Kidney (tissue), 14 donors: ENCODE measurements around the gene CD200R1L. TPM values are rescaled to one million over a fixed set of nuclear protein-coding genes. Genes with fewer than 3 reads are reported as not detected.
A peak's percentile ranks its signal among the peaks of the same experiment; 100 is the strongest.

Source experiments
- DNase-seq, 5 donors: peaks; one replicate each; pipeline ENCODE4 v3.0.0-alpha.2; 2013 to 2020
- FAIRE-seq: peaks from 2 replicates; lab custom pipeline; 2012; peaks lifted over from hg19 to GRCh38; lab: Jason Lieb, UNC
- H3K27ac ChIP-seq, 2 donors: one replicate each; pipeline ENCODE4 v1.7.0; 2013; ENCODE audit warnings: low read depth in 2 of 2, low read length in 2 of 2, inconsistent platforms in 1 of 2
- H3K27me3 ChIP-seq: one replicate; pipeline ENCODE4 v1.7.1; 2013; ENCODE audit warnings: low read length, inconsistent platforms; ENCODE audit not compliant: control insufficient read depth, insufficient read depth
- H3K36me3 ChIP-seq, 3 donors: one replicate each; pipeline versions ENCODE4 v1.7.0 to v1.7.1; 2013; ENCODE audit warnings: low read length in 3 of 3, control low read depth in 1 of 3, inconsistent platforms in 1 of 3; ENCODE audit not compliant: insufficient read depth in 3 of 3, control insufficient read depth in 2 of 3
- H3K4me1 ChIP-seq, 3 donors: one replicate each; pipeline versions ENCODE4 v1.7.0 to v1.7.1; 2013; ENCODE audit warnings: low read length in 3 of 3, inconsistent platforms in 1 of 3, low read depth in 1 of 3; ENCODE audit not compliant: control insufficient read depth in 2 of 3, insufficient read depth in 2 of 3
- H3K4me3 ChIP-seq, 3 donors: one replicate each; pipeline versions ENCODE4 v1.7.0 to v1.8.1; 2013; ENCODE audit warnings: low read length in 3 of 3, control low read depth in 1 of 3, inconsistent platforms in 1 of 3
- H3K9ac ChIP-seq, 3 donors: one replicate each; pipeline versions ENCODE4 v1.7.0 to v1.7.1; 2013; ENCODE audit warnings: low read length in 3 of 3, control low read depth in 1 of 3, inconsistent platforms in 1 of 3
- H3K9me3 ChIP-seq, 3 donors: one replicate each; pipeline versions ENCODE4 v1.7.0 to v1.7.1; 2013; ENCODE audit warnings: low read length in 3 of 3, control low read depth in 1 of 3, inconsistent platforms in 1 of 3; ENCODE audit not compliant: control insufficient read depth in 2 of 3, insufficient read depth in 1 of 3
- intact Hi-C: fragments of 100-400 bp; cut with DNase I; formaldehyde crosslinking; loops from one replicate; pipeline ENCODE4 v1.11.1; 2022
- polyA plus RNA-seq: library from polyadenylated mRNA; stranded (reverse); fragments of 350-450 nt; fragmentation: Illumina TruSeq; extraction: RNeasy Lipid Tissue Mini Kit (QIAGEN cat#74804); gene quantifications from one replicate; pipeline ENCODE4 v1.2.3, GENCODE V29; 2014; ENCODE audit warnings: low read depth, low replicate concordance; ENCODE audit not compliant: insufficient read depth
- total RNA-seq: library from RNA; stranded (reverse); fragmentation: NEBNext Ultra II Directional; extraction: Animal tissue kit (Norgen Biotek cat#: 25700); gene quantifications from one replicate; pipeline ENCODE4 v1.2.1, GENCODE V29; 2021
- TF ChIP-seq, protein P1 (sequence below): IDR thresholded peaks from 3 replicates; pipeline ENCODE4 v1.5.1; 2012; ENCODE audit warnings: mild to moderate bottlenecking, moderate library complexity, borderline replicate concordance; ENCODE audit not compliant: insufficient read depth; ENCODE audit errors: extremely low read depth
- donor health status: control.
- donor health status: control.
- donor health status: control.
- donor health status: control.
- donor health status: control.
- donor health status: DM: yes; HTN: yes; CAD: no.
- donor health status: Normal renal cell carcinoma (clear cell type).

The CD200R1L gene
- total and polyA plus RNA-seq, 2 donors from 2014 or later, result not detected

DNA sequence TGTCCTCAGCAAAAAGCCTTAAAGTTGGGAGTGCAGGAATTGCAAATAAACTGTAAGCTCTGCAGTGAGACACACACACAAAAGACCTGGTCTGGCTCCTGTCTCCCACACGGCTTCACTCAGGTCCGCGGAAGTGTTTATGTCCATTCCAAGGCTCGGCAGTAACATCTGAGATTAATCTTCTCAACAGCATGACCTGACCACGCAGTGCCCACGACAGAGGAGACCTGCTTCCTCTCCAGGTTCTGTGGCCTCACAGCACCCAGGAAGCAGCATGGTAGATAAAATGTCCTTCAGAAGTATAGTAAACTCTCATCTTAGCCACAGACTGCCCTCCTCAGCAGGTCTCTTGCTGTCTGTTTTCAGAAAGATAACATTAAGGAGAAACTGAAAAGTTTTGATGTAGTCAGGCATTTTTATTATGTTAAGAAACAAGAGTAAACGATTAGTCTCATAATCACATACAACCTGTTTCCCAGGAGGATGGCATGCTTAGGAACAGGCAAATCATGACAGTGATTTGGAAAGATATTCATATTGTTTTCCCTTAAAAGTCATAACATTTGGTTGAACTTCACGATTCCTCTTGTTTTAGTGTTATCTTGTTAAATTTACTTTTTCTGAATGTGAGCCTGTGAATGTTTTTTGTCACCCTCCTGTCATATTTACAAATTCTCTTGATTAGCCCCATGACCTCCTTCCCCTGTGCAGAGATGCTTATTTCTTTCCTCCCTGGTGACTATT is 34.6 kb downstream of the CD200R1L start:
- no peaks in the 10 kb centered on the region for H3K36me3 ChIP-seq
- H3K4me1 ChIP-seq, result peaks cover 0 to 3% (median 2%) of the 10 kb centered on the region in 3 donors
- no peaks in the 10 kb centered on the region for H3K27me3 ChIP-seq
- peak in 1 of 5 donors; percentile 33 for DNase-seq
- TF ChIP-seq, protein P1, sequence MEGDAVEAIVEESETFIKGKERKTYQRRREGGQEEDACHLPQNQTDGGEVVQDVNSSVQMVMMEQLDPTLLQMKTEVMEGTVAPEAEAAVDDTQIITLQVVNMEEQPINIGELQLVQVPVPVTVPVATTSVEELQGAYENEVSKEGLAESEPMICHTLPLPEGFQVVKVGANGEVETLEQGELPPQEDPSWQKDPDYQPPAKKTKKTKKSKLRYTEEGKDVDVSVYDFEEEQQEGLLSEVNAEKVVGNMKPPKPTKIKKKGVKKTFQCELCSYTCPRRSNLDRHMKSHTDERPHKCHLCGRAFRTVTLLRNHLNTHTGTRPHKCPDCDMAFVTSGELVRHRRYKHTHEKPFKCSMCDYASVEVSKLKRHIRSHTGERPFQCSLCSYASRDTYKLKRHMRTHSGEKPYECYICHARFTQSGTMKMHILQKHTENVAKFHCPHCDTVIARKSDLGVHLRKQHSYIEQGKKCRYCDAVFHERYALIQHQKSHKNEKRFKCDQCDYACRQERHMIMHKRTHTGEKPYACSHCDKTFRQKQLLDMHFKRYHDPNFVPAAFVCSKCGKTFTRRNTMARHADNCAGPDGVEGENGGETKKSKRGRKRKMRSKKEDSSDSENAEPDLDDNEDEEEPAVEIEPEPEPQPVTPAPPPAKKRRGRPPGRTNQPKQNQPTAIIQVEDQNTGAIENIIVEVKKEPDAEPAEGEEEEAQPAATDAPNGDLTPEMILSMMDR, result no peak
- no peak for FAIRE-seq
- no peak overlapping the region for H3K9ac ChIP-seq
- no peak overlapping the region for H3K4me3 ChIP-seq
- intact Hi-C loops, result no loop called here
- H3K27ac ChIP-seq, result peak overlapping the region in 1 of 2 donors; percentile 56
- H3K9me3 ChIP-seq, result no peaks in the 10 kb centered on the region

DNA sequence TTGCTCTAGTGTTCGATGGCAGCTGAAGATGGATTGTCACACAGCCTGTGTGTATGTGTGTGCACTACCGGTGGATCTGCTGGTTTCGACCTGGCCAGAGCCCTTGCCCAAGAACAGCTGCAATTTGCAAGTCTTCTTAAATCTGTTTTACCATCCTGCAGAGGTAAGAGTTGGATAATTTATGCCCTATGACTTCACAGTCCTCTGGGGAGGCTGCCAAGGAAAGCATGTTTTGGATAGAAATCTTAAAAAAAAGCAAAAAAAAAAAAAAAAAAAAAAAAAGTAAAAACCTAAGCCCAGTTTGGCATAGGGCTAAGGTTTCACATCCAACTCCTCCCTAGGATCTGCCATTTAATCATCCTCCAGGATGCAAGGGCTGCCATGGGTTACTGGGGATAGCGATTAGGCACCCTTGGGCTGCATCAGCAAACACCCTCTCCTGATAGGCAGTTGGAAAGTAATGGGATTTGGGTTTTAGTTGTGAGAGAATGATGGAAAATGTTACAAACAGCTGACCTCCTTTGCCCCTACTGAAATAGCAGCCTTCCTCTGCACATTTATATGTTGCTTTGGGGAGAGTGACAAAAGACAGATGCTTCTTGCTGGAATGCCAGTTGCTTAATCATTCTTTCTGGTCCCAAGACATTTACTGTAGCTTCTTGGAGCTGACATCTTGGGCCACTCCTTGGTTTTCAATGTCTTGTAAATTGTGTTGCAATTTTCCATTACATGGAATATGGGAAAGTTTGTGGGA is 35.4 kb downstream of the CD200R1L start:
- Histone ChIP-seq H3K4me1 (peaks cover 0 to 3% (median 2%) of the 10 kb centered on the region in 3 donors), H3K36me3 (no peaks in the 10 kb centered on the region), H3K9ac (no peak overlapping the region), H3K27ac (no peak overlapping the region), H3K9me3 (no peaks in the 10 kb centered on the region), H3K27me3 (no peaks in the 10 kb centered on the region), H3K4me3 (no peak overlapping the region)
- intact Hi-C loops, result no loop called here
- TF ChIP-seq, protein P1, result no peak
- peak in 4 of 5 donors; percentile 42 to 86 (median 70) for DNase-seq
- no peak for FAIRE-seq

DNA sequence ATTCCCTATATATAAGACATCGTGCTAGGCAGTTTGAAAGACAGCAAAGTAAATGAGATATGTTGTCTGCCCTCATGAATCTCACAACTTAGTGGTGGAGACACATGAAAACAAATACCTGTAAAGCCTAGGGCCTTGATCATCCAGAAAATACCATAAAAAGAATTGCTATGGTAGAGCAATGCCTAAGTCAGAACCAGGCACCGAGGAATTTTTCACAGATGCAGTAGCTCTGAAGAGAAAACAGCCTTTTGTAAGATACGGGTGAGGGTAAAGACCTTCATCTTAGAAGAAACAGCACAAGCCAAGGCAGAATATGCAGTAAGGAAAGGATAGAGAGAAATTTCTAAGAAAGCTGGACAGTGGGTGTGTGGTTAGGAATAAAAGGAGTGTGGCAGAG is 36.1 kb downstream of the CD200R1L start:
- intact Hi-C loops, result no loop called here

More for the DNA sequence above, 36.1 kb downstream of the CD200R1L start:
- H3K9ac ChIP-seq, result no peak overlapping the region
- H3K9me3 ChIP-seq, result no peaks in the 10 kb centered on the region
- H3K4me3 ChIP-seq, result no peak overlapping the region
- H3K4me1 ChIP-seq, result peaks cover 0 to 3% (median 2%) of the 10 kb centered on the region in 3 donors
- FAIRE-seq (no peak), DNase-seq (no peak)
- TF ChIP-seq, protein P1, result no peak
- no peaks in the 10 kb centered on the region for H3K27me3 ChIP-seq
- H3K36me3 ChIP-seq, result no peaks in the 10 kb centered on the region
- H3K27ac ChIP-seq, result no peak overlapping the region
